Measurements from ENCODE around the gene PON1. TPM values are rescaled to one million over a fixed set of nuclear protein-coding genes. Genes with fewer than 3 reads are reported as not detected.

Gene PON1
- not detected in 2 replicates for polyA plus RNA-seq (2013)

DNA sequence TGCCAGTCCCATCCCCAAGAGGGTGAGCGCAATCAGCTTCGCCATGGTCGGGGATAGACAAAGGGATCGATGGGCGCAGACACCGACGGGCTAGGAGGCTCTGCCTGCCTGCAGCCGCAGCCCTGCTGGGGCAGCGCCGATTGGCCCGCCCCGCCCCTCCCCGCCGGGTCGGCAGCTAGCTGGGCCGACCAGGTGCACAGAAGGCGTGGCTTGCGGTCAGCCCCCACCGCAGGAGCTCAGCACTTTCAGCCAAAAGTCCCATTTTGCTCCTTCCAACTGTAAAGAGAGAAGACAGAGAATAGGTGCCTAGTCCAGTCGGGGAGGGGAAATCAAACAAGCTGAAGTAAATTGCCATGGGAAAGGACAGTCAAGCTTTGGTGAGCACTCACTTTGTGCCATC, at the start of gene PON1:
Gene PON1, minus strand, starts transcription at position 102 of the 400 bp plus-strand sequence. Its CDS starts 57 bp downstream, at position 45.
- no peak within 1 kb of the TSS for H2AFZ ChIP-seq (ENCODE audit: insufficient read depth, low read length, poor library complexity)

DNA sequence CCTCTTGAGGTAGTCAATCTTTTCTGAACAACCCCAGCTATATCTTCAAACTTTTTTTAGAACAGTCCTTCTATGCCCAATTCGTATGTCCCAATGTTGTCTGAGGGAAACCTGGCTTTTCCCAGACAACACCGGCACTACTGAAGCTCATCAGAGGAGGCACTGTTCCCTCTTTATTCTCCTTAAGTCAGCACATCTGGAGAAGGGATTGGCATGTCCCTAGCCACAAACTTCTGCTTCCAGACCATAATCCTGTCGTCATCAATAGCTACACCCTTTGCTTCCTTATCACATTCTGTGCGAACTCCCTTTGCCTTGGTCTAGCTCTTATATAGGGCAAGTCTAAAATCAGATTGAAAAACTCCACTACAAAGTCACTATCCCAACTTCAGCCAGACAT, 49.0 kb upstream of the PON1 start:
- H3K4me2 ChIP-seq (ENCODE audit: low read length), result no peak overlapping the region
- no peak overlapping the region for H2BK12ac ChIP-seq (ENCODE audit: low read length)
- H3K27me3 ChIP-seq (ENCODE audit: insufficient read depth, low read length), result no peaks in the 10 kb centered on the region
- no peak overlapping the region for H2AK5ac ChIP-seq (ENCODE audit: low read length)
- peaks cover 2% of the 10 kb centered on the region for H3K9me3 ChIP-seq (ENCODE audit: insufficient read depth, low read depth, low read length)
- WGBS (ENCODE audit: extremely low coverage, insufficient coverage, insufficient read length), result no CpG with 5 or more reads among the region's 4 CpGs
- no peak overlapping the region for H2AFZ ChIP-seq (ENCODE audit: insufficient read depth, low read length, poor library complexity)
- no peak overlapping the region for H4K8ac ChIP-seq (ENCODE audit: low read depth, low read length)
- no peak overlapping the region for H2BK5ac ChIP-seq (ENCODE audit: low read depth, low read length, poor library complexity)
- no peak overlapping the region for H3K23ac ChIP-seq (ENCODE audit: low read length)
- DNase-seq, result no peak
- no peaks in the 10 kb centered on the region for H3K4me1 ChIP-seq (ENCODE audit: control insufficient read depth in 1 of 2, insufficient read depth in 2 of 2, low read length in 2 of 2)
- H3K9ac ChIP-seq (ENCODE audit: low read length), result no peak overlapping the region
- no peaks in the 10 kb centered on the region for H3K79me2 ChIP-seq (ENCODE audit: control insufficient read depth, insufficient read depth, low read length, poor library complexity)
- H4K12ac ChIP-seq (ENCODE audit: low read depth, low read length), result no peak overlapping the region
- H3K14ac ChIP-seq (ENCODE audit: low read length), result no peak overlapping the region
- H3K36me3 ChIP-seq (ENCODE audit: control insufficient read depth in 1 of 2, insufficient read depth in 2 of 2, low read length in 2 of 2), result no peaks in the 10 kb centered on the region
- H3K4me3 ChIP-seq (ENCODE audit: low read depth, low read length), result no peak overlapping the region
- H2BK120ac ChIP-seq (ENCODE audit: insufficient read depth, low read length, poor library complexity), result no peak overlapping the region
- H4K91ac ChIP-seq (ENCODE audit: low read depth, low read length), result no peak overlapping the region
- H3K18ac ChIP-seq (ENCODE audit: low read length), result no peak overlapping the region
- H3K79me1 ChIP-seq (ENCODE audit: low read length), result no peaks in the 10 kb centered on the region
- no peak overlapping the region for H3K27ac ChIP-seq (ENCODE audit: low read depth, low read length)
- no peak overlapping the region for H3K4ac ChIP-seq (ENCODE audit: low read depth, low read length)

More for the DNA sequence above, at the start of gene PON1:
- Histone ChIP-seq H3K4me1 (ENCODE audit: control insufficient read depth in 1 of 2, insufficient read depth in 2 of 2, low read length in 2 of 2) (no peaks in the 10 kb centered on the region), H3K4me2 (ENCODE audit: low read length) (no peak within 1 kb of the TSS), H4K12ac (ENCODE audit: low read depth, low read length) (no peak within 1 kb of the TSS), H2BK120ac (ENCODE audit: insufficient read depth, low read length, poor library complexity) (no peak within 1 kb of the TSS), H3K9me3 (ENCODE audit: insufficient read depth, low read depth, low read length) (no peaks in the 10 kb centered on the region), H4K91ac (ENCODE audit: low read depth, low read length) (no peak within 1 kb of the TSS), H2BK12ac (ENCODE audit: low read length) (no peak within 1 kb of the TSS), H3K4me3 (ENCODE audit: low read depth, low read length) (no peak within 1 kb of the TSS), H3K79me2 (ENCODE audit: control insufficient read depth, insufficient read depth, low read length, poor library complexity) (no peaks in the 10 kb centered on the region), H3K14ac (ENCODE audit: low read length) (no peak within 1 kb of the TSS), H3K79me1 (ENCODE audit: low read length) (no peaks in the 10 kb centered on the region), H3K9ac (ENCODE audit: low read length) (no peak within 1 kb of the TSS), H3K23ac (ENCODE audit: low read length) (no peak within 1 kb of the TSS), H2BK5ac (ENCODE audit: low read depth, low read length, poor library complexity) (no peak within 1 kb of the TSS), H3K36me3 (ENCODE audit: control insufficient read depth in 1 of 2, insufficient read depth in 2 of 2, low read length in 2 of 2) (no peaks in the 10 kb centered on the region), H3K27ac (ENCODE audit: low read depth, low read length) (no peak within 1 kb of the TSS), H3K27me3 (ENCODE audit: insufficient read depth, low read length) (no peaks in the 10 kb centered on the region), H4K8ac (ENCODE audit: low read depth, low read length) (no peak within 1 kb of the TSS), H3K4ac (ENCODE audit: low read depth, low read length) (no peak within 1 kb of the TSS), H3K18ac (ENCODE audit: low read length) (no peak within 1 kb of the TSS), H2AK5ac (ENCODE audit: low read length) (no peak within 1 kb of the TSS)
- no CpG with 5 or more reads among the region's 20 CpGs for WGBS (ENCODE audit: extremely low coverage, insufficient coverage, insufficient read length)
- no peak for DNase-seq

DNA sequence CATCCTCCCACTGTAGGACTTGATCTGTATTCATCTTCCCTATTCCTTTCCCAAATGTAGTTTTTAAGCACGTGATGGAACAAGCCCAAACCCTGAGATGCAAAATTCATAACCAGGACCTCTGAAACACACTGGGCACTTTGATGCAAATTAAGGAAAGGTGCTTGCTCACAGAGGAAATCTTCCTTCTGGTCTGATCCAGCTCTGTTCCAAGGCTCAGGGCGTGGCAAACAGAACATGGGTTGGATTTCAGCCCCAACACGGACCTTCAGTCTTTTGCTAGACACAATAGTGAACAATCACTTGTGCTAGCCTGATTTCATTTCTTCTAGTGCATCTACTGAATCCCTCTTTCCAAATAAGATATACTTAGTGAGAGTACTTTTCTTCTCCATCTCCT, 43.9 kb upstream of the PON1 start:
- H3K36me3 ChIP-seq (ENCODE audit: control insufficient read depth in 1 of 2, insufficient read depth in 2 of 2, low read length in 2 of 2), result no peaks in the 10 kb centered on the region
- no peak overlapping the region for H2AK5ac ChIP-seq (ENCODE audit: low read length)
- H3K4me1 ChIP-seq (ENCODE audit: control insufficient read depth in 1 of 2, insufficient read depth in 2 of 2, low read length in 2 of 2), result no peaks in the 10 kb centered on the region
- H2BK120ac ChIP-seq (ENCODE audit: insufficient read depth, low read length, poor library complexity), result no peak overlapping the region
- H2AFZ ChIP-seq (ENCODE audit: insufficient read depth, low read length, poor library complexity), result no peak overlapping the region
- DNase-seq, result no peak
- no peak overlapping the region for H2BK12ac ChIP-seq (ENCODE audit: low read length)
- no peak overlapping the region for H3K4ac ChIP-seq (ENCODE audit: low read depth, low read length)
- no peak overlapping the region for H3K27ac ChIP-seq (ENCODE audit: low read depth, low read length)
- H4K8ac ChIP-seq (ENCODE audit: low read depth, low read length), result no peak overlapping the region
- no peaks in the 10 kb centered on the region for H3K9me3 ChIP-seq (ENCODE audit: insufficient read depth, low read depth, low read length)
- H3K27me3 ChIP-seq (ENCODE audit: insufficient read depth, low read length), result no peaks in the 10 kb centered on the region
- H4K91ac ChIP-seq (ENCODE audit: low read depth, low read length), result no peak overlapping the region
- no peak overlapping the region for H4K12ac ChIP-seq (ENCODE audit: low read depth, low read length)
- H3K14ac ChIP-seq (ENCODE audit: low read length), result no peak overlapping the region
- no CpG with 5 or more reads among the region's 3 CpGs for WGBS (ENCODE audit: extremely low coverage, insufficient coverage, insufficient read length)
- no peak overlapping the region for H2BK5ac ChIP-seq (ENCODE audit: low read depth, low read length, poor library complexity)
- no peaks in the 10 kb centered on the region for H3K79me1 ChIP-seq (ENCODE audit: low read length)
- H3K23ac ChIP-seq (ENCODE audit: low read length), result no peak overlapping the region
- H3K9ac ChIP-seq (ENCODE audit: low read length), result no peak overlapping the region
- no peaks in the 10 kb centered on the region for H3K79me2 ChIP-seq (ENCODE audit: control insufficient read depth, insufficient read depth, low read length, poor library complexity)
- H3K4me3 ChIP-seq (ENCODE audit: low read depth, low read length), result no peak overlapping the region
- no peak overlapping the region for H3K4me2 ChIP-seq (ENCODE audit: low read length)
- H3K18ac ChIP-seq (ENCODE audit: low read length), result no peak overlapping the region

DNA sequence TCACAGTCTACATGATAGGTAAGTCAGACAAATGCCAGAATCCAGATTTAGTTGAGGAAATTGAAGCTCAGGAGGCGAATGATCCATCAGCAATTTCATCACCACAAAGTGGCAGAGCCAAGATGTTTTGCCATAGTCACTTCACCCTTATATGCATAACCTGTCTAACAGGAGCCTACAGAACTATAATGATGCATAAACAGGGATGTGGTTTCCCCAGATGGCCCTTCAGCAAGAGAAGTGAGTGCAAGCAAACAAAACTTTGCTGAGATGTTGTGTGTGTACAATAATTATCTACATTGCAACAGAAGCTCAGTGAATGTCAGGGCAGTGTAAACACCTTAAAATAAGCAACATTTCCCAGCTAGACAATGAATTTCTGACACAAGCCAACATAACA, 43.3 kb upstream of the PON1 start:
- Histone ChIP-seq H4K8ac (ENCODE audit: low read depth, low read length) (no peak overlapping the region), H2AFZ (ENCODE audit: insufficient read depth, low read length, poor library complexity) (no peak overlapping the region), H3K4me3 (ENCODE audit: low read depth, low read length) (no peak overlapping the region), H3K27me3 (ENCODE audit: insufficient read depth, low read length) (no peaks in the 10 kb centered on the region), H2AK5ac (ENCODE audit: low read length) (no peak overlapping the region), H3K9ac (ENCODE audit: low read length) (no peak overlapping the region), H3K36me3 (ENCODE audit: control insufficient read depth in 1 of 2, insufficient read depth in 2 of 2, low read length in 2 of 2) (no peaks in the 10 kb centered on the region), H3K4me2 (ENCODE audit: low read length) (no peak overlapping the region), H3K79me1 (ENCODE audit: low read length) (no peaks in the 10 kb centered on the region), H3K18ac (ENCODE audit: low read length) (no peak overlapping the region), H3K4ac (ENCODE audit: low read depth, low read length) (no peak overlapping the region), H3K79me2 (ENCODE audit: control insufficient read depth, insufficient read depth, low read length, poor library complexity) (no peaks in the 10 kb centered on the region), H3K4me1 (ENCODE audit: control insufficient read depth in 1 of 2, insufficient read depth in 2 of 2, low read length in 2 of 2) (no peaks in the 10 kb centered on the region), H2BK120ac (ENCODE audit: insufficient read depth, low read length, poor library complexity) (no peak overlapping the region), H2BK5ac (ENCODE audit: low read depth, low read length, poor library complexity) (no peak overlapping the region), H3K14ac (ENCODE audit: low read length) (no peak overlapping the region), H3K23ac (ENCODE audit: low read length) (no peak overlapping the region), H2BK12ac (ENCODE audit: low read length) (no peak overlapping the region), H4K12ac (ENCODE audit: low read depth, low read length) (no peak overlapping the region), H3K27ac (ENCODE audit: low read depth, low read length) (no peak overlapping the region), H4K91ac (ENCODE audit: low read depth, low read length) (no peak overlapping the region), H3K9me3 (ENCODE audit: insufficient read depth, low read depth, low read length) (no peaks in the 10 kb centered on the region)
- WGBS (ENCODE audit: extremely low coverage, insufficient coverage, insufficient read length), result no CpG with 5 or more reads among the region's 1 CpG
- no peak for DNase-seq
